Measurements from ENCODE around the gene PRIMPOL.

DNA sequence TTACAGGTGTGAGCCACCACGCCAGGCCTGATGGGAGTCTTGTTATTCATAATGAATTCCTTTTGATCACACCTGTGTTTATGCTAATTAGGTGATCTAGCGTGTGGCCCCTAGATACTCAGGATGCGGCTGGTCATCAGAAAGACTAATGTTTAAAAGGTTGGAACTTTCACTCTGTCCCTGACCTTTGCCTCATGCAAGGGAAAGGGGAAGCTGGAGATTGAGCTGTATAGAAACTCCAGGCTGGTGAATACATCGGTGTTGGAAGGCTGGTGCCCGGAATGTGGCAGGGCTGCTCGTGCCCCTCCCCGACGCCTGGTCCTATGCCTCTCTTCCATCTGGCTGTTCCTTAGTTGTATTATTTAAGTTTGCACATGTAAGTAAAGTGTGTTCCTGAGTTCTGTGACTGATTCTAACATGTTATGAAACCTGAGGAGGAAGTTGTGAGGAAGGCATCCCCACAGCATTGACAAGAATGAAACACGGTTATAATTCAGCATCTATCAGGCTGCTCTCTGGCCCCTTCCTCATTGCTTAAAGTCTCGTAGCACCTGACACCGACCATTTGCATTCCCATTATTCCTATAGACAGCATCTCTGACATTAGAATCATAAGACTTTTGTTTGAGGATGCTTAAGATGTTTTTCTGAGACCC, 29.2 kb upstream of the PRIMPOL start:
- TF ChIP-seq EZH2 (IDR thresholded peaks at IDR 0.05; ENCODE audit: borderline replicate concordance, low read length), result no peak
- TF ChIP-seq, protein P1, sequence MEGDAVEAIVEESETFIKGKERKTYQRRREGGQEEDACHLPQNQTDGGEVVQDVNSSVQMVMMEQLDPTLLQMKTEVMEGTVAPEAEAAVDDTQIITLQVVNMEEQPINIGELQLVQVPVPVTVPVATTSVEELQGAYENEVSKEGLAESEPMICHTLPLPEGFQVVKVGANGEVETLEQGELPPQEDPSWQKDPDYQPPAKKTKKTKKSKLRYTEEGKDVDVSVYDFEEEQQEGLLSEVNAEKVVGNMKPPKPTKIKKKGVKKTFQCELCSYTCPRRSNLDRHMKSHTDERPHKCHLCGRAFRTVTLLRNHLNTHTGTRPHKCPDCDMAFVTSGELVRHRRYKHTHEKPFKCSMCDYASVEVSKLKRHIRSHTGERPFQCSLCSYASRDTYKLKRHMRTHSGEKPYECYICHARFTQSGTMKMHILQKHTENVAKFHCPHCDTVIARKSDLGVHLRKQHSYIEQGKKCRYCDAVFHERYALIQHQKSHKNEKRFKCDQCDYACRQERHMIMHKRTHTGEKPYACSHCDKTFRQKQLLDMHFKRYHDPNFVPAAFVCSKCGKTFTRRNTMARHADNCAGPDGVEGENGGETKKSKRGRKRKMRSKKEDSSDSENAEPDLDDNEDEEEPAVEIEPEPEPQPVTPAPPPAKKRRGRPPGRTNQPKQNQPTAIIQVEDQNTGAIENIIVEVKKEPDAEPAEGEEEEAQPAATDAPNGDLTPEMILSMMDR (conservative IDR thresholded peaks at IDR 0.05 in 1 of 2, IDR thresholded peaks at IDR 0.05 in 1 of 2; ENCODE audit: extremely low read depth in 1 of 2, insufficient read depth in 1 of 2, low read depth in 1 of 2, low read length in 2 of 2), result no peak

Data from mammary epithelial cell (primary cell).